Small intestine (tissue), 7 donors: ENCODE measurements around the gene TMA7B. TPM values are rescaled to one million over a fixed set of nuclear protein-coding genes. Genes with fewer than 3 reads are reported as not detected.

Experiments used
- DNase-seq, 2 donors: peaks; one replicate each; pipeline versions ENCODE4 v3.0.0 to v3.0.0-alpha.2; 2013
- FAIRE-seq: peaks from 2 replicates; lab custom pipeline; 2012; peaks lifted over from hg19 to GRCh38; lab: Jason Lieb, UNC
- H3K27ac ChIP-seq, 3 donors: one replicate each; pipeline ENCODE4 v1.5.1; 2013; ENCODE audit warnings: low read length in 2 of 3, mild to moderate bottlenecking in 2 of 3, control low read depth in 1 of 3, inconsistent platforms in 1 of 3, low read depth in 1 of 3, moderate library complexity in 1 of 3
- H3K27me3 ChIP-seq, 3 donors: one replicate each; pipeline ENCODE4 v1.6.1; 2013; ENCODE audit warnings: low read length in 3 of 3, inconsistent platforms in 1 of 3; ENCODE audit not compliant: control insufficient read depth in 3 of 3, insufficient read depth in 3 of 3
- H3K36me3 ChIP-seq, 3 donors: one replicate each; pipeline ENCODE4 v1.6.1; 2013; ENCODE audit warnings: low read length in 3 of 3, inconsistent platforms in 1 of 3, low read depth in 1 of 3, mild to moderate bottlenecking in 1 of 3, moderate library complexity in 1 of 3; ENCODE audit not compliant: control insufficient read depth in 3 of 3, insufficient read depth in 2 of 3
- H3K4me1 ChIP-seq, 3 donors: one replicate each; pipeline ENCODE4 v1.6.1; 2013; ENCODE audit warnings: low read length in 2 of 3, inconsistent platforms in 1 of 3, low read depth in 1 of 3, mild to moderate bottlenecking in 1 of 3, moderate library complexity in 1 of 3; ENCODE audit not compliant: control insufficient read depth in 3 of 3, insufficient read depth in 2 of 3
- H3K4me3 ChIP-seq, 3 donors: one replicate each; pipeline ENCODE4 v1.5.1; 2013; ENCODE audit warnings: low read length in 3 of 3, control low read depth in 1 of 3, inconsistent platforms in 1 of 3, low read depth in 1 of 3, mild to moderate bottlenecking in 1 of 3, moderate library complexity in 1 of 3
- H3K9me3 ChIP-seq, 2 donors: one replicate each; pipeline ENCODE4 v1.6.1; 2013; ENCODE audit warnings: low read depth in 1 of 2, low read length in 1 of 2; ENCODE audit not compliant: control insufficient read depth in 2 of 2, insufficient read depth in 1 of 2
- WGBS, 3 donors: extraction: QIAGEN DNeasy Blood & Tissue Kit; methylation state at CpG; one replicate each; pipeline ENCODE4 v1.1.7; 2013; 5-methylcytosine and 5-hydroxymethylcytosine counted together
- polyA plus RNA-seq, 4 donors: library from polyadenylated mRNA; stranded (reverse) in 3 of 4; unstranded in 1 of 4; fragments of 200-250 nt in 3 of 4; fragments of 120-200 nt in 1 of 4; gene quantifications; one replicate each; pipeline versions ENCODE4 v1.2.1 to v1.2.3, GENCODE V29; 2013
- donor health status: healthy with polysubstance abuse.
- donor health status: control.
- donor health status: control.
- donor health status: Bipolar disorder and iron deficiency.
- donor health status: healthy.

The TMA7B gene
- polyA plus RNA-seq, 4 donors, result 0.04 to 0.54 (median 0.15) TPM; not detected in 1

GRCh38 chr22:39954584-39955055, 5.6 kb upstream of the TMA7B start:
- DNase-seq (no peak), FAIRE-seq (no peak)
- Histone ChIP-seq H3K36me3 (no peaks in the 10 kb centered on the region), H3K27me3 (no peaks in the 10 kb centered on the region), H3K27ac (no peak overlapping the region), H3K4me3 (no peak overlapping the region), H3K4me1 (peaks cover 0 to 16% (median 0%) of the 10 kb centered on the region in 3 donors), H3K9me3 (no peaks in the 10 kb centered on the region)
- 78 to 94% (median 80%) methylated on average over 4 of the region's 4 CpGs for WGBS, 3 donors

DNA sequence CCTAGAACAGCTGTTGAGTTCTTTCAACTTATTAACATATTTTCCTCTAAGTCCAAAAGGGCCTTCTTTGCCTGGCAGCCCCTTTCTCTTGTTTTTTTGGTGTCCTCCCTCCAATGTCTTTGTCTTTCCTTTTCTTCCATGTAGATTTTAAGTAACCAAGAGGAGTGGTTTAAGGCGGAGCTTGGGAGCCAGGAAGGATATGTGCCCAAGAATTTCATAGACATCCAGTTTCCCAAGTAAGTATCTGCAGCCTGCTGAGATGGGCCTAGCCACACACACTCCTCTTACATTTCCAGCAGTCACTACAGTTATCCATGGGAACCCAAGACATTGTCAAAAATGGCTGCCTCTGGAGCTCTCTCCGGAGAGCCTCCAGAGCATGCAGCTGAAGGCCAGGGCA, 4.5 kb upstream of the TMA7B start:
- H3K27ac ChIP-seq, result no peak overlapping the region
- FAIRE-seq, result no peak
- DNase-seq, result no peak
- H3K36me3 ChIP-seq, result no peaks in the 10 kb centered on the region
- peaks cover 0 to 18% (median 0%) of the 10 kb centered on the region in 3 donors for H3K4me1 ChIP-seq
- no peak overlapping the region for H3K4me3 ChIP-seq
- H3K9me3 ChIP-seq, result no peaks in the 10 kb centered on the region
- 96 to 100% (median 97%) methylated on average over 2 of the region's 2 CpGs for WGBS, 3 donors
- H3K27me3 ChIP-seq, result no peaks in the 10 kb centered on the region

- DNase-seq, result no peak
- Histone ChIP-seq H3K27ac (no peak overlapping the region), H3K4me1 (peaks cover 0 to 18% (median 0%) of the 10 kb centered on the region in 3 donors), H3K4me3 (no peak overlapping the region), H3K9me3 (no peaks in the 10 kb centered on the region), H3K27me3 (no peaks in the 10 kb centered on the region), H3K36me3 (no peaks in the 10 kb centered on the region)
- no peak for FAIRE-seq
- WGBS, 3 donors, result 56 to 60% (median 56%) methylated on average over 9 to 10 of the region's 10 CpGs
These were observed 3.1 kb upstream of the TMA7B start for GRCh38 chr22:39956932-39957664.

DNA sequence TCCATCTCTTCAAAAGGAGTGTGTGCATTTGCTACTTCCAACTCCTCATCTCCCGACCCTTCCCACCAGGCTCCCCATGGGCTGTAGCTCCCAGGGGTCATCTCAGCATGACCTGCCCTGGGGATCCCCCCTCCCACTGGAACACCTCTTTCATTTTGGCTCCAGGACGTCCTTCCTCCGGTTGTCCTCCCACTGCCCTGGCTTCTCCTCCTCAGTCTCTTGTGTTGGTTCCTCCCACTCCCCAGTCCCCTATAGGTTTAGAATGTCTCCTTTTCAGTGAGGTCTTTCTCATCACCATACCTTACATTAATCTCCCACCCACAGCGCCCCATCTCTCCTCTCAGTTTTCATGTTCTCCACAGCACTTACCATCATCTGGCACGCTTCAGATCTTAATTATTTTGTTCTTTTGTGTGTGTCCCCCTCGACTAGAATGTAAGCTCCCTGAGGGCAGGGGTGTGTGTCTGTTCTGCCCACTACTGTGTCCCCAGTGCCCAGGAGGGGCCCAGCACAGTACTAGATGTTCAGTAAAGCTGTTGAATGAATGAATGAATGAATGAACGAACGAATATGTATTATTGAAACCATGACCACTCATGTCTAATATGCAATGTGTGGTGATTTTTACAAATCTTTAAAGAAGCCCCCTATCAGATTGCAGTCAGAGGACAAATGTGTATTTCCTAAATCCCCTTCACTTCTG, 2.0 kb upstream of the TMA7B start:
- no peak overlapping the region for H3K27ac ChIP-seq
- no peaks in the 10 kb centered on the region for H3K27me3 ChIP-seq
- FAIRE-seq (no peak), DNase-seq (no peak)
- H3K36me3 ChIP-seq, result no peaks in the 10 kb centered on the region
- no peak overlapping the region for H3K4me3 ChIP-seq
- 80 to 84% (median 81%) methylated on average over 8 of the region's 8 CpGs for WGBS, 3 donors
- H3K4me1 ChIP-seq, result peaks cover 0 to 18% (median 0%) of the 10 kb centered on the region in 3 donors
- H3K9me3 ChIP-seq, result no peaks in the 10 kb centered on the region

- no peak for FAIRE-seq
- 76 to 78% (median 78%) methylated on average over 11 of the region's 11 CpGs for WGBS, 3 donors
These were observed 1.1 kb upstream of the TMA7B start for GRCh38 chr22:39958949-39959639.

DNA sequence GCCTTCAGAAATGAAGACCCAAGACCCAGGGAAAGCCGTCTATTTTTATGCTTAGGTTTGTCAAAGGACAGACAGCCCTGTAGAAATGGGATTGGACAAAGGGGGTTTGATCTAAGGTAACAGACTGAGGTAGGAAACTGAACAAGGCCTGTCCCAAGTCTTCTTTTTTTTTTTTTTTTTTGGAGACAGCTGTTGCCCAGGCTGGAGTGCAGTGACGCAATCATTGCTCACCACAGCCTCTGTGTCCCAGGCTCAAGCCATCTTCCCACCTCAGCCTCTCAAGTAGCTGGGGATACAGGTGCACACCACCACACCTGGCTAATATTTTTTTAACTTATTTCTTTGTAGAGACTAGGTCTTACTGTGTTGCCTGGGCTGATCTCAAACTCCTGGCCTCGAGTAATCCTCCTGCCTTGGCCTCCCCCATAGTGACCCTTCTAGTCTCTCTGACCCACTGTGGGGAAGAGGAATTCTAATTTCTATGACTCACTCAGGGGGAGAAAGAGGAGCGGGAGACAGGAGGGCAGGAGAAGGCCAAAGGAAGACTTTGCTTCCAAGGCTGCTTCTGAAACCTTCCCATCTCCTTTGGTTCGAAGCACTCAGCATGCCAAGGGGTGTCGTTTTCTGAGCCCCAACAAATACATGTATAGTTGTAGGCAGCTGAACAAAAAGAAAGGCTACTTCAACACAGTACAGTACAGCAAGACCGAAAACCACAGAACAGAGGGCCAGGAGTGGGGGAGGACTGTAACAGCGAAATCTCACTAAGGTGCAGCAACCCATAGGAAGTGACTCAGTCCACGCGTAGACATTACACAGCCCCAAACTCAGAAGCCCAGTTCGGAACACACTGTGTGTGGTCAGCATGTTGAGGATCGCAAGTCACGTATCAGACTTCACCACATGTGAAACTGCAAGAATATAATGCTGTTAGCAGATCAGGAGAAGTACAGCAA, 872 bp downstream of the TMA7B start:
- peak in 1 of 2 donors; percentile 64 for DNase-seq
- Histone ChIP-seq H3K9me3 (no peaks in the 10 kb centered on the region), H3K4me1 (peaks cover 0 to 15% (median 0%) of the 10 kb centered on the region in 3 donors), H3K4me3 (no peak overlapping the region), H3K27ac (peak overlapping the region in 2 of 3 donors; percentile 21 to 80), H3K27me3 (no peaks in the 10 kb centered on the region), H3K36me3 (no peaks in the 10 kb centered on the region)
- 72 to 83% (median 72%) methylated on average over 13 of the region's 13 CpGs for WGBS, 3 donors
- no peak for FAIRE-seq

More at GRCh38 chr22:39958949-39959639, 1.1 kb upstream of the TMA7B start:
- no peak overlapping the region for H3K4me3 ChIP-seq
- no peaks in the 10 kb centered on the region for H3K27me3 ChIP-seq
- H3K36me3 ChIP-seq, result no peaks in the 10 kb centered on the region
- peak in 1 of 2 donors; percentile 61 for DNase-seq
- H3K27ac ChIP-seq, result no peak overlapping the region
- peaks cover 0 to 13% (median 0%) of the 10 kb centered on the region in 3 donors for H3K4me1 ChIP-seq
- H3K9me3 ChIP-seq, result no peaks in the 10 kb centered on the region

DNA sequence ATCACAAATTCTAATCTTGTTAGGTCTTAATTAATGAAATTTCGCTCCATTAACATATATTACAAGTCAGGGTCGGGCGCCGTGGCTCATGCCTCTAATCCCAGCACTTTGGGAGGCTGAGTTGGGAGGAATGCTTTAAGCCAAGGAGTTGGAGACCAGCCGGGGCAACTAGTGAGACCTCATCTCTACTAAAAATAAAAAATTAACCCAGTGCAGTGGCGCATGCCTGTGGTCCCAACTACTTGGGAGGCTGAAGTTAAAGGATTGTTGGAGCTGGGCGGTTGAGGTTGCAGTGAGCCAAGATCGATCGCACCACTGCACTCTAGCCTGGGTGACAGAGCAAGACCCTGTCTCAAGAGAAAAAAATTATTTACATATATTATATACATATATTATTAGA, 1.9 kb downstream of the TMA7B start:
- H3K4me1 ChIP-seq, result peaks cover 0 to 25% (median 0%) of the 10 kb centered on the region in 3 donors
- H3K4me3 ChIP-seq, result no peak overlapping the region
- H3K27ac ChIP-seq, result no peak overlapping the region
- WGBS, 3 donors, result 91 to 92% (median 92%) methylated on average over 9 of the region's 9 CpGs
- H3K36me3 ChIP-seq, result no peaks in the 10 kb centered on the region
- H3K27me3 ChIP-seq, result no peaks in the 10 kb centered on the region
- no peaks in the 10 kb centered on the region for H3K9me3 ChIP-seq
- no peak for DNase-seq
- no peak for FAIRE-seq
